ENCODE data around the gene CCBE1.

Gene CCBE1

GRCh38 chr18:59554796-59555335 is 142.4 kb downstream of the CCBE1 start:
- no peak overlapping the region for H3K4me3 ChIP-seq (replicated peaks in 1 of 2; ENCODE audit: low read depth in 2 of 2, low read length in 2 of 2)
- no peak for DNase-seq (ENCODE audit: low read depth in 2 of 2)
- TF ChIP-seq CTCF (IDR thresholded peaks at IDR 0.05; ENCODE audit: low read depth, low read length), result no peak

GRCh38 chr18:59553273-59553870 is 143.9 kb downstream of the CCBE1 start:
- no peak overlapping the region for H3K4me3 ChIP-seq (replicated peaks in 1 of 2; ENCODE audit: low read depth in 2 of 2, low read length in 2 of 2)
- TF ChIP-seq CTCF (IDR thresholded peaks at IDR 0.05; ENCODE audit: low read depth, low read length), result no peak
- no peak for DNase-seq (ENCODE audit: low read depth in 2 of 2)

- TF ChIP-seq CTCF (IDR thresholded peaks at IDR 0.05; ENCODE audit: low read depth, low read length), result no peak
- no peak overlapping the region for H3K4me3 ChIP-seq (replicated peaks in 1 of 2; ENCODE audit: low read depth in 2 of 2, low read length in 2 of 2)
- peak in 1 of 2 donors; percentile 72 for DNase-seq (ENCODE audit: low read depth in 2 of 2)
Observed at GRCh38 chr18:59551902-59552635, 145.2 kb downstream of the CCBE1 start.

- TF ChIP-seq CTCF (IDR thresholded peaks at IDR 0.05; ENCODE audit: low read depth, low read length), result no peak
- H3K4me3 ChIP-seq (replicated peaks in 1 of 2; ENCODE audit: low read depth in 2 of 2, low read length in 2 of 2), result no peak overlapping the region
- peak in 1 of 2 donors; percentile 62 for DNase-seq (ENCODE audit: low read depth in 2 of 2)
Observed at GRCh38 chr18:59550174-59550516, 147.1 kb downstream of the CCBE1 start.

GRCh38 chr18:59549503-59550173 is 147.6 kb downstream of the CCBE1 start:
- no peak for TF ChIP-seq CTCF (IDR thresholded peaks at IDR 0.05; ENCODE audit: low read depth, low read length)
- peak in 1 of 2 donors; percentile 66 for DNase-seq (ENCODE audit: low read depth in 2 of 2)
- no peak overlapping the region for H3K4me3 ChIP-seq (replicated peaks in 1 of 2; ENCODE audit: low read depth in 2 of 2, low read length in 2 of 2)

GRCh38 chr18:59547581-59548182 is 149.5 kb downstream of the CCBE1 start:
- peak; percentile 82 to 86 for DNase-seq (ENCODE audit: low read depth in 2 of 2)
- peak overlapping the region; percentile 1 to 2 for H3K4me3 ChIP-seq (replicated peaks in 1 of 2; ENCODE audit: low read depth in 2 of 2, low read length in 2 of 2)
- TF ChIP-seq CTCF (IDR thresholded peaks at IDR 0.05; ENCODE audit: low read depth, low read length), result no peak

Measured in cardiac fibroblast (primary cell).